Measurements from ENCODE around the gene NAV1.

DNA sequence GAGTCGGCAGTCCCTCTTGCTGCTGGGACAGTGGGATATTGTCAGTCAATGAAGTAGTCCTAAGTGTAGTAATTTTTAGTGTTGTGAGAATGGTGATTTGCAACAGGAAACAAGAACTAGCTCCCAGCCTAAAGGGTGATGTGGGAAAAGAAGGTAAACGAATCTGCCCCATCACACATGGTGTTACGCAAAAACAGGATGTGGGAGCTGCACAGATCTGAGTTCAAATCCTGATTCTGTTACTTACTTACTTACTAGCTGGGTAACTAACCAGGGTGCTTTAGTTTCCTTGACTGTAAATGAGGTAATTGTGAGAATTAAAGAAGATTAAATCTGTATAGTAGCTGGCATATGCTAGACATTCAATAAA lies 22.3 kb downstream of the NAV1 start:
- TF ChIP-seq, protein P1, sequence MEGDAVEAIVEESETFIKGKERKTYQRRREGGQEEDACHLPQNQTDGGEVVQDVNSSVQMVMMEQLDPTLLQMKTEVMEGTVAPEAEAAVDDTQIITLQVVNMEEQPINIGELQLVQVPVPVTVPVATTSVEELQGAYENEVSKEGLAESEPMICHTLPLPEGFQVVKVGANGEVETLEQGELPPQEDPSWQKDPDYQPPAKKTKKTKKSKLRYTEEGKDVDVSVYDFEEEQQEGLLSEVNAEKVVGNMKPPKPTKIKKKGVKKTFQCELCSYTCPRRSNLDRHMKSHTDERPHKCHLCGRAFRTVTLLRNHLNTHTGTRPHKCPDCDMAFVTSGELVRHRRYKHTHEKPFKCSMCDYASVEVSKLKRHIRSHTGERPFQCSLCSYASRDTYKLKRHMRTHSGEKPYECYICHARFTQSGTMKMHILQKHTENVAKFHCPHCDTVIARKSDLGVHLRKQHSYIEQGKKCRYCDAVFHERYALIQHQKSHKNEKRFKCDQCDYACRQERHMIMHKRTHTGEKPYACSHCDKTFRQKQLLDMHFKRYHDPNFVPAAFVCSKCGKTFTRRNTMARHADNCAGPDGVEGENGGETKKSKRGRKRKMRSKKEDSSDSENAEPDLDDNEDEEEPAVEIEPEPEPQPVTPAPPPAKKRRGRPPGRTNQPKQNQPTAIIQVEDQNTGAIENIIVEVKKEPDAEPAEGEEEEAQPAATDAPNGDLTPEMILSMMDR (IDR thresholded peaks at IDR 0.05; ENCODE audit: control extremely low read depth in 1 of 3, insufficient read depth in 1 of 3, low read depth in 1 of 3, low read length in 3 of 3) = no peak
- no peak for TF ChIP-seq FOSL1 (IDR thresholded peaks at IDR 0.05; ENCODE audit: insufficient read depth, low read depth, low read length)
- no peak for TF ChIP-seq JUN (IDR thresholded peaks at IDR 0.05; ENCODE audit: low read depth, low read length)
- no peak for TF ChIP-seq CHD1 (IDR thresholded peaks at IDR 0.05; ENCODE audit: low read depth, low read length)
- no peak for TF ChIP-seq KDM5A (IDR thresholded peaks at IDR 0.05; ENCODE audit: low read length)
- TF ChIP-seq CEBPB (IDR thresholded peaks at IDR 0.05; ENCODE audit: low read depth, low read length) = no peak
- no peak for TF ChIP-seq POLR2A (IDR thresholded peaks at IDR 0.05; ENCODE audit: control extremely low read depth in 1 of 2, low read depth in 2 of 2, low read length in 2 of 2)
- no peak for TF ChIP-seq YY1 (IDR thresholded peaks at IDR 0.05; ENCODE audit: low read depth, low read length)
- TF ChIP-seq, protein P2, sequence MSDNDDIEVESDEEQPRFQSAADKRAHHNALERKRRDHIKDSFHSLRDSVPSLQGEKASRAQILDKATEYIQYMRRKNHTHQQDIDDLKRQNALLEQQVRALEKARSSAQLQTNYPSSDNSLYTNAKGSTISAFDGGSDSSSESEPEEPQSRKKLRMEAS (IDR thresholded peaks at IDR 0.05) = no peak
- TF ChIP-seq JUND (IDR thresholded peaks at IDR 0.05; ENCODE audit: low read length) = no peak
- no peak for TF ChIP-seq RFX5 (IDR thresholded peaks at IDR 0.05; ENCODE audit: borderline replicate concordance, low read depth, low read length)
- TF ChIP-seq TAF1 (IDR thresholded peaks at IDR 0.05; ENCODE audit: low read depth, low read length) = no peak

All from H1 (cell line).